HG03095 (cell line): ENCODE data around the gene RNF121.

Experiments
- ATAC-seq: cut with Tn5 transposase; IDR thresholded peaks from one replicate; pipeline ENCODE4 v1.9.1; 2021; ENCODE audit warnings: moderate library complexity; ENCODE audit not compliant: unreplicated experiment

RNF121 gene

GRCh38 chr11:71934213-71934612 is 5.4 kb downstream of the RNF121 start:
- ATAC-seq, result no peak

- ATAC-seq, result no peak
Measured at GRCh38 chr11:71935338-71935925, 6.6 kb downstream of the RNF121 start.

DNA sequence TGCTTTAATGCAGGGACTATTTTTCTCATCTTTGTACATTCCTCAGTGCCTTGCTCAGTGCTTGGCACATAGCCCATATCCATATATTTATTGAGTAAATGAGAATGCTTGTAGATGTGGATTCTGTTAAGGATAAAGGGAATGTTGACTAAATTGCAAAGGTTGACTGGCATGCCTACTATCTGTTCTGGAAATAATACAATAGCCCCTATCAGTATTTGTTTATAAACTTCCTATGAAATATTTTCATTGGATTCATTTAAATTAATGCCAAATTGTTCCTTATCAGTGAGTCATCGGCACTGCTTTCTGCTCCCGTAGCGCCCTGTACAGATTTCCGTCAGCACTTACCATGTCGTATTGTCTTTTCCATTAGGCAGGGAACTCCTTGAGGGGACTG is 8.0 kb downstream of the RNF121 start:
- no peak for ATAC-seq

GRCh38 chr11:71937826-71938225 is 9.0 kb downstream of the RNF121 start:
- no peak for ATAC-seq

- ATAC-seq, result no peak
Measured at GRCh38 chr11:71940561-71941219, 11.8 kb downstream of the RNF121 start.

- ATAC-seq, result no peak
Measured at GRCh38 chr11:71946144-71946571, 17.3 kb downstream of the RNF121 start.

DNA sequence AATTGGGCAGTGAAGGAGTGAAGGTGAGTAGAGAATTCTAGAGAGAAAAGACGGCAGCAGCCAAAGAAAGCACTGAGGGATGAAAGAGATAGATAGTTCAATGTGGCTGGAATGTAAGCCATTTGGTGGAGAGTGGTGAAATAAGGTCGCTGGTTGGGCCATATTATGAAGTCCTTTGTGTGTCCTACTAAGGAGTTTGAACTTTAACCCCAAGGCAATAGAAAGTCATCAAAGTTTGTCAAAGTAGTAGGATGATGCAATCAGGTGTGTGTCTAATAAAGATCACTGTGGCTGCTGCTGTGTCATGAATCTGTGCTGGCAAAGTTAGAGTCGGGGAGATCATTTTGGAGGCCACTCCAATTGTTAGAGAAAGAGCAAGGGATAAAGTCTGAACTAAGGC is 18.7 kb downstream of the RNF121 start:
- ATAC-seq, result no peak

DNA sequence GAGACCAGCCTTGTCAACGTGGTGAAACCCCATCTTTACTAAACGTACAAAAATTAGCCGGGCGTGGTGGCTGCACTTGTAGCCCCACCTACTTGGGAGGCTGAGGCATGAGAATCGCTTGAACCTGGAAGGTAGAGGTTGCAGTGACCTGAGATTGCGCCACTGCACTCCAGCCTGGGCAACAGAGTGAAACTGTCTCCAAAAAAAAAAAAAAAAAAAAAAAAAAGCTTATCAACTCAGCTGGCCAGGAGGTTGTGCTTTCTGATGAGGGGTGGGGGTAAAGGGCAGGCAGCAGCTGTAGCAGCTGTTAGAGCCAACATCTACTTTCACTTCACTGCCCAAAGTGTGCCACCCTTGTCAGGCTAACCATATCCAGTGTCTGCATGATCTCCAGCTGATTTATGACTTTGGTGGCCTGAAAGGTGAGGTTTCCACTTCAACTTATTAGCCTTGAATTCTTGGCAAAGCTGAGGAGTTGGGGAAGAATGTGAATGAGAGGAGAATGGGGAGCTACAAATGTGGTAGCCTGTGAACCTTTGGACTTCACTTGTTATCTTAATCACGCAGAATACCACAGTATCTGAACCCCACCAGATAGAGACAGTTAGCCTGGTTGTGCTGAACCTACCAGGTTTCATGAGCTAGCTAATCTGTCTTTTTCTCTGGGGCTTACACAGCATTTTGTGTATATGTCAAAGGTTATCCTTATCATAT is 19.6 kb downstream of the RNF121 start:
- no peak for ATAC-seq

DNA sequence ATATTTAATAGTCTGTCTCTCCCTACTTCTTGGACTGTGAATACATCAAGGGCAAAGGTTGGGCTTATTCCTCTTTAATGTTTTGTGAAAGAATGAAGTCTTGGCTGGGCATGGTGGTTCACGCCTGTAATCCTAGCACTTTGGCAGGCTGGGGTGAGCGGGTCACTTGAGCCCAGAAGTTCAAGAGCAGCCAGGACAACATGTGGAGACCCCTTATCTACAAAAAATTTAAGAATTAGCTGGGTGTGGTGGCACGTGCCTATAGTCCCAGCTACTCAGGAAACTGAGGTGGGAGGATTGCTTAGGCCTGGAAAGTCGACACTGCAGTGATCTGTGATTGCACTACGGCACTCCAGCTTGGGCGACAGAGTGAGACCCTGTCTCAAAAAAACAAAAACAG is 20.2 kb downstream of the RNF121 start:
- ATAC-seq, result no peak

- ATAC-seq, result no peak
Measured at GRCh38 chr11:71951741-71952310, 23.0 kb downstream of the RNF121 start.

DNA sequence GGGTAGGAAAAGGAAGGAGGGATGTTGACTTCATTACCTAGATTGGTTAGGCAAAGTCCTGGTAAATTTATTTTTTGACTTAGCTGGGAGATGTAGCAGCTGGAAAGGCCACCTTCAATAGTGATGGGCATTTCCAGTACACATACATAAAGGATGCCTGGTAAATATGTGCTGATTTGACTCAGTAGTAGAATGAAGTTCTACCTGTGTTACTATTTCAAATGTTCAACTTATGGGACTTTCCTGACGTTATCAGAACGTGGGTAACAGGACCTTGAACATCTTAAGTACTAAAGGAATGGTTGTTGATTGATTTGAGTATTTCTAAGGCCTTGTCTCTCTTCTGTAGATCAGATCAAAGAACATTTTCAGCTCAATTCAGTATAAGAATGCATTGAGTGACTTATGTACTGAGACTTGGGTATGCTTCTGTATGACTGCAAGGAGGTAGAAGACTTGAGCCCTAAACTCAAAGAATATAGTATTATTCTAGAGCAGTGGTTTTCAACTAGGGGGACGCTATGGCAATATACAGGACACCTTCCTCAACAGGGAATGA is 27.1 kb downstream of the RNF121 start:
- no peak for ATAC-seq

DNA sequence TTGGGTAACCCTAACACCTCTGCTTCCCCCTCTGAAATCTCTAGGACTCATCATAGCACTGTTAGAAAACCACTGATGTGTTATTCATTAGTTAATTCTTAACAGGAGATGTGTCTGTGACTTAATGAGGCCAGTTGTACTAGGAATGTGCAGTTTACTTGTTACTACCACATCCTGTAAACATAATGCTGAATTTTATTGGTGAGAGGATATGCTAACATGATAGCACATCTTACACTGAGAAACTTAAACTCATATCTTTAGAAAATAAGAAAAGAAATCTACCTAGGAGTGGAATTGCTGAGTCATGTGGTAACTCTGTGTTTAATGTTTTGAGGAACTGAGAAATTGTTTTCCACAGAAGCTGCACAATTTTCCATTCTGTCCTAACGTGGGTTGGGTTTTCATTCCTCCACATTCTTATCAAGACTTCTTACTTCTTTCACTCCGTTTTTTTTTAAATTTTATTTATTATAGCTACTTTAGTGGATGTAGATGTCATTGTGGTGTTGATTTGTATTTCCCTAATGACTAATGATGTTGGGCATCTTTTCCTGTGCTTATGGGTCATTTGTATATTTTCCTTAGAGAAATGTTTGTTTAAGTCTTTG is 33.7 kb downstream of the RNF121 start:
- ATAC-seq, result no peak

GRCh38 chr11:71963468-71963867 is 34.6 kb downstream of the RNF121 start:
- ATAC-seq, result no peak

GRCh38 chr11:71964641-71965040 is 35.8 kb downstream of the RNF121 start:
- no peak for ATAC-seq

GRCh38 chr11:71971680-71972079 is 42.8 kb downstream of the RNF121 start:
- no peak for ATAC-seq

GRCh38 chr11:71976551-71976950 is 47.7 kb downstream of the RNF121 start:
- ATAC-seq, result no peak

- ATAC-seq, result no peak
Measured at GRCh38 chr11:71977090-71977489, 48.2 kb downstream of the RNF121 start.

DNA sequence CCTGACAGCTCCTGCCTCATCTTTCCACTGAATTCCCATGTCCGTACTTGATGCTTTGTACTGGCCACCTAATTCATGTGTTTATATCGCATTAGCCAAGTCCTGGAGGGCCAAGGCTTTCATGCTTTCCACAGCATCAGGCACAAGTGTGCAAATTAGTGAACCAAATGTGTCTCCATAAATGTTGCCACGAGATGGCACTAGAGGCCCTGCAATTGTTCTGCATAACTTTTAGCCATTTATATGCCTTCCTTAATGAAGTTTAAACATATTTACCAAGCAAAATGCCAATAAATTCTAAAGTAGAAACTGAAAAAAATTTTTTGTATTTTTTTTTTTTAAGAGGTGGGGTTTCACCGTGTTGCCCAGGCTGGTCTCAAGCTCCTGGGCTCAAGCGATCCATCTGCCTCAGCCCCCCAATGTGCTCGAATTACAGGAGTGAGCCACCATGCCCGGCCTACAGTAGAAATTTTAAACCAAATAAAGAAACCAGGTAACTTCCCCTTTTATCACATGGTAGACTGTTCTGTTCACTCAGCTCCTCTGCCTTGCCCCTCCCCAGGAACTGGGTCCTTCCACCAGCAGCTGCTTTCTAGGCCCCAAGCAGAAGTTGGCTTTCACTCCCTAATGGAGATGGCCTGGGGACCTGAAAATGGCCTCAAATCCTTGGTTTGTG is 49.0 kb downstream of the RNF121 start:
- ATAC-seq, result no peak

DNA sequence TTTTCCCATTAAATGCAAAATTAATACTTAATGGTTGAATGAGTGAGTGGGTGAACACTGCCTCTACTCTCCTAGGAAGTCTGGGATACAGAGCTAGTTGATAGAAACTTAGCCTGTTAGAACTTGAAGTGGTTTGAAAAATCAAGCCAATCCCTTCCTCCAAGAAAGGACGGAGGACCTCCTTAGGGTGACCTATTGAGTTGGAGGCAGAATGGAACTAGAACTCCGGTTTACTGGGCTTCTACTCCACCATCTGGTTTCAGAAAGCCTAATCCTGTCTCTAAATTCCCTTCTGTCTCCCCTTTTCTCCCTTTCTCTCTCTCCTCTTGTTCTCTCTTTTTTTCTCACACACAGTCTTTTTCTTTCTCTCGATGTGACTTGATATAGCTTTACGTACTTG is 50.2 kb downstream of the RNF121 start:
- ATAC-seq, result no peak

DNA sequence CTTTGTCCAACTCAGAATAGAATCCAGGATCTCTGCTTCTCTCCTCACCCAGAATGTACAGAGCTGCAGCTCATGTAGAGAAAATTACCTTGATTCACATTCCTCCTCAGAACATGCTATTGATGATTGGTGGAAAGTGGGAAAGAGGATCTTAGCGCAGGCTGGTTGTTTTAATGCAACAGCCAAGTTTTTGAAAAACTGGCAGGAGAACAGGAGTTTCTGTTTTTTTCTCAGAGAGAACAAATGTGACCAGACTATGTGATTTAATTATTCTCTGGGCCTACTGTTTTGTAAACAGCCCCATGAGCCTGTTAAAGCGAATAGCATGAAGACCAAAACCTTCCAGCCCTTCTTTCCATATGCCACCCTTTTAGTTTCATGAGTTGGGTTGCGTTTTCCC is 50.8 kb downstream of the RNF121 start:
- no peak for ATAC-seq

GRCh38 chr11:71986131-71986530 is 57.3 kb downstream of the RNF121 start:
- ATAC-seq, result no peak
